COLO829 (cell line): ENCODE measurements around the gene FGD6.
"Not testable (repeated sequence)": the region's sequence is repeated elsewhere in the genome, so short reads cannot be mapped to it uniquely, and the experiment has no call there.

Experiments used
- DNase-seq: peaks from one replicate; pipeline ENCODE4 v3.0.0; 2012; ENCODE audit warnings: low spot score

The FGD6 gene

DNA sequence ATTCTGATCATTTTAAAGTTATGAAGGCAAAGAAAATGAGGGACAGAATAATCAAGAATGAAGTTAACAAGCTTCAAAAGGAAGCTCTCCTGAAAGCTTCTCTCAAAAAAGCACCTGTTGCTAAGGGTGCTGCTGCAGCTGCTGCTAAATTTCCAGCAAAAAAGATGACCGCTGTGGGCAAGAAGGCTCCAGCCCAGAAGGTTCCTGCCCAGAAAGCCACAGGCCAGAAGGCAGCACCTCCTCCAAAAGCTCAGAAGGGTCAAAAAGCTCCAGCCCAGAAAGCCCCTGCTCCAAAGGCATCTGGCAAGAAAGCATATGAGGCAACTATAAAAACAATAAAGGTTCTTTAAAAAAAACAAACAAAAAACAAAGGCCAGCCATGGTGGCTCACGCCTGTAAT is 91.2 kb downstream of the FGD6 start:
- no peak for DNase-seq

DNA sequence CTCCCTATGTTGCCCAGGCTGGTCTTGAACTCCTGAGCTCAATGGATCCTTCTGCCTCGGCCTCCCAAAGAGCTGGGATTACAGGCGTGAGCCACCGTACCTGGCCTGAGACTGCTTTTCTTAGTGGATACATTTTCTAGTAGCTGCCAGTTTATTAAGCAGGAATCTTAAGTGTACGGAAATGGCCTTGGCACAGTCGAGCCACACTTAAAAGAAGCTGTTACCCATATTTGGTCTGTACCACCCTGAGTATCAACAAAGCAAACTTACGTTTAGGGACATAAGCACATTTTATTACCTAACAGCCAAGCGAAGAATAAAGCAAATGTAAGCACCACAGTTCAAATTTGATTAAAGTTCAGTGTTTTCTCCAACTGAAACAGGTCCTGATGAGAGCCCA is 93.2 kb downstream of the FGD6 start:
- DNase-seq, result no peak

DNA sequence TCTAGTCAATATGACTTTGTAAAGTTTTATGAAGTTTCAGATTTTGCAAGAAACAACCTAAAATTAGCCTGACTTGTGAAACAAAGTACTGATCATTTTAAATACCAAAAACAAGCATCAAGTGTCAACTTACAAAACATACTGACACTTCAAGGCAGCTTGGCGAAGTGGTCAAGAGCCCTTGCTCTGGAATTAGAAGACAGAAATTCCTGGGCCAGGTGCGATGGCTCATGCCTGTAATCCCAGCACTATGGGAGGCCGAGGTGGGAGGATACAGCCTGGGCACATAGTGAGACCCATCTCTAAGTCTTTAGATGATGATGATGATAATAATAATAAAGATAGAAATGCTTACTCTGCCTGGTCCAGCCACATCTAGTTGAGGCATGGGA is 98.5 kb downstream of the FGD6 start:
- no peak for DNase-seq

DNA sequence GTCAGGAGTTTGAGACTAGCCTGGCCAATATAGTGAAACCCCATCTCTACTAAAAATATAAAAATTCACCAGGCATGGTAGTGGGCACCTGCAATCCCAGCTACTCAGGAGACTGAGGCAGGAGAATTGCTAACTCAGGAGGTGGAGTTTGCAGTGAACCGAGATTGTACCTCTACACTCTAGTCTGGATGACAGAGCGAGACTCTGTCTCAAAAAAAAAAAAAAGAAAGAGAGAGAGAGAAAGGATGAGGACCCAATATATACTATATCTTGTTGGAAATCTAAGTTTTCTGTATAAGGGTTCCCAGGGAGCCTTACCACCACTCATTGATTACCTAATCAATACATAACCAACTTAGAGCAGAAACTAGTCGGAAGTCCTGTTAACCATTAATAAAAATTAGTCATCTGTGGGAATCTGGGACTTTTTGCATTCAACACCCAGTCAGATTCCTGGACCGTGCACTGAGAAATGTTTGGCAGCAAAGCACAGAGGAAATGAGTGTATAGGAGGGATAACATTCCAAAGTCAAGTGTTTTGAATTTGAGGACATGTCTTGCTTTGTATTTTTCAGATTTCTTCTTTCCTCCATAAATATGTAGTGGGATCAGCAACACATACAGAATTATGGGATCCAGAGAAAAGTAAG is 99.0 kb downstream of the FGD6 start:
- DNase-seq, result no peak

DNA sequence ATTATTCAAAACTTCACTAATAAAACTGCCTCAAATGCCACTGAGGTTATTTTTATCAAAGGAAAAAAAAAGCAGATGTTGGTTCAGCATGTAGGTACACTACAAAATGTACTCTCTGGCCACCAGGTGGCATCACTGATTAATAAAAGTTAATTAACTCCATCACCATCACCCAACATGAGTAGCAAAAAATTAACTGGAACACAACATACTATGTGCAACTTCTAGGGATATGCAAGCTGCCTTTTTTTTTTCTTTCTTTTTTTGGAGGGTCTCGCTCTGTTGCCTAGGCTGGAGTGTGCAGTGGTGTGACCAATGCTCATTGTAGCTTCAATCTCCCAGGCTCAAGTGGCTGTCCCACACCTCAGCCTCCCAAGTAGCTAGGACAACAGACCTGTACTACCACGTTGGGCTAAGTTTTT is 100.1 kb downstream of the FGD6 start:
- DNase-seq, result peak; percentile 66

GRCh38 chr12:95116773-95117172 is 100.5 kb downstream of the FGD6 start:
- no peak for DNase-seq

DNA sequence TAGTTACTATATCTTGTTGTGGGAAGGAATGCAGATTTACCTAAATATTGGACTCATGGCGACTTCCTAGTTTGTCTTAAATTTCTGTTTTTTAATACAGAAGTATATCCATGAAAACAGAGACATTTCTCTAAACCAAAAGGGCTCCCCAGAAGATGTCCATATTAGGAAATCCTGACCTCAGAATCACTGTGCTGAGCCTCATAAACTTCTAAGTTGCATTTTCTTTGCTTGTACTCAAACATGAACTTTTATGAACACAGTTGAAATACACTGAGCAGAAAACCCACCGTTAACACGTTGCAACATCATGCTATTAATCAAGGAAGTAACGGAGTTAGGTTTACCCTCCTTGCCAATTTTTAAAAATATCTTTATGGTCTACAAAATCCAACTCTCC is 100.9 kb downstream of the FGD6 start:
- DNase-seq, result no peak

- DNase-seq, result no peak
Measured at GRCh38 chr12:95115641-95116040, 101.6 kb downstream of the FGD6 start.

DNA sequence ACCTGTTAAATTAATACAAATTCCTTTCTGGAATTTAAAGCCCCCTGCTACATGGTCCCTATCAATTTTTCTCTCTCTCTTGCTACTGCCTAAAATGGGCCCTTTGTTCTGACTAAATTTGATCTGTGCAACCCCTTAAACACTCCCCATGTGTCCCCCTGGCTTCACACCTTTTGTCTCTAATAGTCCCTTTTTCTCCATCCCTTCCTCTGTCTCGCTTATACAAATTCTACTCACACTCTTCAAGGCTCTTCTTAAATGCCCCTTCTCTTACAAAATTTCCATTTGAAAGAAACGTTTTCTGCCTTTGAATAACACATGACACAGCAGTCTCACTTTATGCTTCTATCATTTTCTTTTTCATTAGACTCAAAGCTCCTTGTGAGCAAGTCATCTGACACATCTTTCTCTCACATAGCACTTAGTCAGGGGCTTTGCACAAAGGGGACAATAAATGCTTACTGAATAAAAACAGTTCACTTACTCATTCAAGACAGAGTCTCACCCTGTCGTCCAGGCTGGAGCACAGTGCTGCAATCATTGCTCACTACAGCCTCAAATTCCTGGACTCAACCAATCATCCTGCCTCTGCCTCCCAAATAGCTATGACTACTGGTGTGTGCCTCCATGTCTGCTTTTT is 102.4 kb downstream of the FGD6 start:
- no peak for DNase-seq

GRCh38 chr12:95107362-95107761 is 109.9 kb downstream of the FGD6 start:
- no peak for DNase-seq

GRCh38 chr12:95105540-95105939 is 111.7 kb downstream of the FGD6 start:
- DNase-seq, result no peak

DNA sequence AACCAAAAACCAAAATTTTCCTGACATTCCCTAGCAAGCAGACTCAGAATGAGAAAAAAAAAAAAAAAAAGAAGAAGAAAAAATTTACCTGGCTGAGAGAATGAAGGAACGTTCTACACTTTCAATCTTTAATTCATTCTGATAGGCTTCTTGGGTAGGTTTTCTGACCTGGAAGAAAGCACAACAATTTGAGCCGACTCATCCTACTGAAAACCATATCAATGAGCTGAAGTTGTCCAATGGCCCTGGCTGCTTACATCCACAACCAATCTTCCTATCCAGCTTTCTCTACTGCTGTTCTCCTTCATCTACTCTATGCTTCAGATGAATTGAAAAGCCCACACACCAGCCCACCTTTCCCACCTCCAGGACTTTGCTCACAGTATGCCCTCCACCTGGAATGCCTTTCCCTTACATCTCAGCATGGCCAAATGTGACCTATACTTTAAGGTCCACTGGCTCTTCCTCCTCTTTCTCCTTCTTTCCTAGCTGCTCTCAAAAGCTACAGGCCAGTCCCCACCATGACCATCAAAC is 112.3 kb downstream of the FGD6 start:
- DNase-seq, result no peak

DNA sequence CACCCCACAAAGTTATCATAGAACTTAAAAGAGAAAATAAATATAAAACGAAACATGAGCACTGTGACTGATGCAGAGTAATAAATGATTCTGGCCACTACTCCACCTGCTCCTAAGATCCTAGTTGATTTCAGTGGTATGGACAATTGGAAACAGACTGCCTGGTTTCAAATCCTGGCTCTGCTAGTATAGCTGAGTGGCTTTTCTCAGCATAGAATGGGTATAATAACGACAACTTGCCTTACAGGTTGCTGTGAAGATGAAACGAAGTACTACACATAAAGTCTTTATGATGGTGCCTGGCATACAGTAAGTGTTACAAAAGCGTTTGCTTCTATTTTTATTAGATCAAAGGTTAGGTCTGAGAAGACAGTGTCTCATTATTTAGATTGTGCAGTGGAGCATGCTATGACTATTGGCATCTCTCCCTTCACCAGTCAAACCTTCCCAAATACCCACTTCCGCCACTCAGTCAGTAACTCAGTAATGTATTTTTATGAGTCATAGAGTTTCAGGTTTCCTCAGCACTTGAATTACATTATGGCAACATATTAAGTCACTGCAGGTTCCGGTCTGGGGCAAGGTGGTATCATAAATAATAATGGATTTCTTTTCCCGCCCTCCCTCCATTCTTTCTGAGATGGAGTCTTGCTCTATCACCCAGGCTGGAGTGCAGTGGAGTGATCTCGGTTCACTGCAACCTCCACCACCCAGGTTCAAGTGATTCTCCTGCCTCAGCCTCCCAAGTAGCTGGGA is 114.2 kb downstream of the FGD6 start:
- DNase-seq, result peak; percentile 90

DNA sequence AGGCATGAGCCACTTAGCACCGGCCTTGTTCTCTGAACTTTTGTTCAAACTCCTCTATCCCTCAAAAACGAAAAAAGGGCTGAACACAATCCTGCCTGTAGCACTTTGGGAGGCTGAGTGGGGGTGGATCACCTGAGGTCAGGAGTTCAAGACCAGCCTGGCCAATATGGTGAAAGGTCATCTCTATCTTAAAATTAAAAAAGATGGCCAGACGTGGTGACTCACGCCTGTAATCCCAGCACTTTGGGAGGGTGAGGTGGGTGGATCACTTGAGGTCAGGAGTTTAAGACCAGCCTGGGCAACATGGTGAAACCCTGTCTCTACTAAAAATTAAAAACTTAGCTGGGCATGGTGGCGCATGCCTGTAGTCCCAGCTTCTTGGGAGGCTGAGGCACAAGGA is 115.3 kb downstream of the FGD6 start:
- DNase-seq, result not testable (repeated sequence)

- DNase-seq, result peak; percentile 75
Measured at GRCh38 chr12:95100264-95101190, 116.7 kb downstream of the FGD6 start.

- DNase-seq, result no peak
Measured at GRCh38 chr12:95099270-95099790, 117.9 kb downstream of the FGD6 start.

- no peak for DNase-seq
Measured at GRCh38 chr12:95096852-95097251, 120.4 kb downstream of the FGD6 start.

- DNase-seq, result no peak
Measured at GRCh38 chr12:95096378-95096777, 120.9 kb downstream of the FGD6 start.

GRCh38 chr12:95095866-95096265 is 121.4 kb downstream of the FGD6 start:
- DNase-seq, result not testable (repeated sequence)

- no peak for DNase-seq
Measured at GRCh38 chr12:95089462-95089861, 127.8 kb downstream of the FGD6 start.

DNA sequence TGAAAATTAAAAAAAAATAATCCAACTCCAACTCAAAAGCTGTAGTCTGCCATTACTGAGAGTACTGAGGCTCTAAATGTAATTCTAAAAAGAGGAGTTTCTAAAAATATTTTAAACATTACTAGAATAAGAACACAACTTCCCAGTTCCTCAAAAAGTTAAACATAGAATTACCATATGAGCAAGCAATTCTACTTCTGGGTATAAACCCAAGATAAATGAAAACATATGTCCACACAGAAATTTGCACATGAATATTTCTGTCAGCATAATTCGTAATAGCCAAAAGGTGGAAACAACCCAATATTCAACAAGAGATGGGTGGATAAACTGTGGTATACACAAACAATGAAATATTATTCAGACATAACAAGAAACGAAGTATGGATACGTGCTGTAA is 128.9 kb downstream of the FGD6 start:
- no peak for DNase-seq

- DNase-seq, result no peak
Measured at GRCh38 chr12:95085612-95086011, 131.7 kb downstream of the FGD6 start.
